ENCODE data around the gene SPTBN4.

SPTBN4 gene

DNA sequence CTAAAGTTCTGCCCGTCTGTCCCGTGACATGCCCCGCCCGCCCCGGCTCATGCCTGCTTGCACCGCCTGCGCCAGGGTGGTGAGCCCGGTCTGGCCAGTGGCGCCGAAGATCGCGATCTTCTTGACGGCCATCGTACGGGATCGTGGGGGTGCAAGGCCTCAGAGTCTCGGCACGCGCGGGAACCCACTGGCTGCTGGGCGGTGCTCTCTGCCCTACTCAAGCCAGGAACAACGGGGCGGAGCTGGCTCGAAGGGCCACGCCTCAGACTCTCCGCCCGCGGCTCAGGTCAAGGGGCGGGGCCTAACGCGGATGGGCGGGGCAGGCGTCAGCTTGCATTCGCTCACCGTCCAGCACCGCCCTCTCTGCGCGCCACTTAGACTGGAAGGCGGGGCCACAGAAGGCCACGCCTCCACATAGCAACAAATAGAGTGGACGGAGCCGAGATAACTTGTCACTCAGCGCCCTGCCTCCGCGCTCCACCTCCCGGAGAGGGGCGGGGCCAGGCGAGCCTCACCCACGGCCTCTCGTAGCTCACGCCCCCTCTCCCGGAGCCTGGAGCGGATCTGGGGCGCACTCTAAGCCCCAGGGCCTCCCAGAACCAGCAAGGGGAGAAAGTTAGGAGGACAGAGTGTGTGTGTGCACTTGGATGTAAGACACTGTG lies 1.1 kb upstream of the SPTBN4 start, which contains the start of gene BLVRB (continued):
- TF ChIP-seq ZNF302 (tag by site-specific recombination; IDR thresholded peaks at IDR 0.05; ENCODE audit: low read depth): no peak
- TF ChIP-seq TRIM28 (IDR thresholded peaks at IDR 0.05; ENCODE audit: borderline replicate concordance, low read length): no peak
- TF ChIP-seq IKZF3 (tag by site-specific recombination; IDR thresholded peaks at IDR 0.05): no peak
- no peak for TF ChIP-seq ZNF670 (tag by site-specific recombination; IDR thresholded peaks at IDR 0.05; ENCODE audit: low read depth)
- TF ChIP-seq ZNF561 (tag by site-specific recombination; IDR thresholded peaks at IDR 0.05; ENCODE audit: borderline replicate concordance): no peak; the same call in 1 of the 2 replicates
- TF ChIP-seq ZNF184 (tag by site-specific recombination; IDR thresholded peaks at IDR 0.05): no peak
- TF ChIP-seq SP2 (tag by site-specific recombination; IDR thresholded peaks at IDR 0.05): peak; percentile 100
- no peak for TF ChIP-seq ZNF521 (tag by site-specific recombination; IDR thresholded peaks at IDR 0.05)
- TF ChIP-seq FEZF1 (tag by site-specific recombination; IDR thresholded peaks at IDR 0.05): peak; percentile 73
- TF ChIP-seq OSR2 (tag by site-specific recombination; IDR thresholded peaks at IDR 0.05): no peak; the same call in 1 of the 2 replicates
- TF ChIP-seq BCL11A (tag by site-specific recombination; IDR thresholded peaks at IDR 0.05; ENCODE audit: low read depth): peak; percentile 90
- TF ChIP-seq ZNF112 (tag by site-specific recombination; IDR thresholded peaks at IDR 0.05): no peak
- TF ChIP-seq ZNF121 (tag by site-specific recombination; IDR thresholded peaks at IDR 0.05): no peak
- TF ChIP-seq, protein P1, sequence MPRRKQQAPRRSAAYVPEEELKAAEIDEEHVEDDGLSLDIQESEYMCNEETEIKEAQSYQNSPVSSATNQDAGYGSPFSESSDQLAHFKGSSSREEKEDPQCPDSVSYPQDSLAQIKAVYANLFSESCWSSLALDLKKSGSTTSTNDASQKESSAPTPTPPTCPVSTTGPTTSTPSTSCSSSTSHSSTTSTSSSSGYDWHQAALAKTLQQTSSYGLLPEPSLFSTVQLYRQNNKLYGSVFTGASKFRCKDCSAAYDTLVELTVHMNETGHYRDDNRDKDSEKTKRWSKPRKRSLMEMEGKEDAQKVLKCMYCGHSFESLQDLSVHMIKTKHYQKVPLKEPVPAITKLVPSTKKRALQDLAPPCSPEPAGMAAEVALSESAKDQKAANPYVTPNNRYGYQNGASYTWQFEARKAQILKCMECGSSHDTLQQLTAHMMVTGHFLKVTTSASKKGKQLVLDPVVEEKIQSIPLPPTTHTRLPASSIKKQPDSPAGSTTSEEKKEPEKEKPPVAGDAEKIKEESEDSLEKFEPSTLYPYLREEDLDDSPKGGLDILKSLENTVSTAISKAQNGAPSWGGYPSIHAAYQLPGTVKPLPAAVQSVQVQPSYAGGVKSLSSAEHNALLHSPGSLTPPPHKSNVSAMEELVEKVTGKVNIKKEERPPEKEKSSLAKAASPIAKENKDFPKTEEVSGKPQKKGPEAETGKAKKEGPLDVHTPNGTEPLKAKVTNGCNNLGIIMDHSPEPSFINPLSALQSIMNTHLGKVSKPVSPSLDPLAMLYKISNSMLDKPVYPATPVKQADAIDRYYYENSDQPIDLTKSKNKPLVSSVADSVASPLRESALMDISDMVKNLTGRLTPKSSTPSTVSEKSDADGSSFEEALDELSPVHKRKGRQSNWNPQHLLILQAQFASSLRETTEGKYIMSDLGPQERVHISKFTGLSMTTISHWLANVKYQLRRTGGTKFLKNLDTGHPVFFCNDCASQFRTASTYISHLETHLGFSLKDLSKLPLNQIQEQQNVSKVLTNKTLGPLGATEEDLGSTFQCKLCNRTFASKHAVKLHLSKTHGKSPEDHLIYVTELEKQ (tag by site-specific recombination; IDR thresholded peaks at IDR 0.05; ENCODE audit: borderline replicate concordance): no peak
- no peak for TF ChIP-seq ZNF776 (tag by site-specific recombination; IDR thresholded peaks at IDR 0.05; ENCODE audit: borderline replicate concordance)
- TF ChIP-seq, protein P2, sequence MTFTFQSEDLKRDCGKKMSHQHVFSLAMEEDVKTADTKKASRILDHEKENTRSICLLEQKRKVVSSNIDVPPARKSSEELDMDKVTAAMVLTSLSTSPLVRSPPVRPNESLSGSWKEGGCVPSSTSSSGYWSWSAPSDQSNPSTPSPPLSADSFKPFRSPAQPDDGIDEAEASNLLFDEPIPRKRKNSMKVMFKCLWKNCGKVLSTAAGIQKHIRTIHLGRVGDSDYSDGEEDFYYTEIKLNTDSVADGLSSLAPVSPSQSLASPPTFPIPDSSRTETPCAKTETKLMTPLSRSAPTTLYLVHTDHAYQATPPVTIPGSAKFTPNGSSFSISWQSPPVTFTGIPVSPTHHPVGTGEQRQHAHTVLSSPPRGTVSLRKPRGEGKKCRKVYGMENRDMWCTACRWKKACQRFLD (tag by site-specific recombination; IDR thresholded peaks at IDR 0.05): no peak
- TF ChIP-seq ZBTB17 (tag by site-specific recombination; IDR thresholded peaks at IDR 0.05): peak; percentile 81
- TF ChIP-seq PRDM1 (tag by site-specific recombination; IDR thresholded peaks at IDR 0.05): no peak
- no peak for TF ChIP-seq ZNF677 (tag by site-specific recombination; IDR thresholded peaks at IDR 0.05)
- no peak for TF ChIP-seq ZNF510 (tag by site-specific recombination; IDR thresholded peaks at IDR 0.05; ENCODE audit: insufficient replicate concordance)
- TF ChIP-seq ZNF280D (tag by site-specific recombination; IDR thresholded peaks at IDR 0.05): no peak
- no peak for TF ChIP-seq SETDB1 (IDR thresholded peaks at IDR 0.05; ENCODE audit: insufficient read length, low read length)
- TF ChIP-seq ZNF221 (tag by site-specific recombination; IDR thresholded peaks at IDR 0.05; ENCODE audit: borderline replicate concordance): no peak
- TF ChIP-seq ZXDB (tag by site-specific recombination; IDR thresholded peaks at IDR 0.05): 0 out of 2 replicates have a peak, but pooled peaks have one; percentile 2
- TF ChIP-seq ZNF560 (tag by site-specific recombination; IDR thresholded peaks at IDR 0.05; ENCODE audit: borderline replicate concordance): no peak
- TF ChIP-seq RBAK (tag by site-specific recombination; IDR thresholded peaks at IDR 0.05): no peak
- no peak for TF ChIP-seq ZNF350 (tag by site-specific recombination; IDR thresholded peaks at IDR 0.05)
- no peak for TF ChIP-seq ZNF155 (tag by site-specific recombination; IDR thresholded peaks at IDR 0.05)
- TF ChIP-seq, protein P3, sequence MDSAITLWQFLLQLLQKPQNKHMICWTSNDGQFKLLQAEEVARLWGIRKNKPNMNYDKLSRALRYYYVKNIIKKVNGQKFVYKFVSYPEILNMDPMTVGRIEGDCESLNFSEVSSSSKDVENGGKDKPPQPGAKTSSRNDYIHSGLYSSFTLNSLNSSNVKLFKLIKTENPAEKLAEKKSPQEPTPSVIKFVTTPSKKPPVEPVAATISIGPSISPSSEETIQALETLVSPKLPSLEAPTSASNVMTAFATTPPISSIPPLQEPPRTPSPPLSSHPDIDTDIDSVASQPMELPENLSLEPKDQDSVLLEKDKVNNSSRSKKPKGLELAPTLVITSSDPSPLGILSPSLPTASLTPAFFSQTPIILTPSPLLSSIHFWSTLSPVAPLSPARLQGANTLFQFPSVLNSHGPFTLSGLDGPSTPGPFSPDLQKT (IDR thresholded peaks at IDR 0.05; ENCODE audit: borderline replicate concordance, low read depth, low read length): no peak
- no peak for TF ChIP-seq ZNF48 (tag by site-specific recombination; IDR thresholded peaks at IDR 0.05)
- TF ChIP-seq ZBTB7A (tag by site-specific recombination; IDR thresholded peaks at IDR 0.05; ENCODE audit: low read depth): no peak
- peak; percentile 99 for TF ChIP-seq KLF8 (tag by site-specific recombination; IDR thresholded peaks at IDR 0.05)
- no peak for TF ChIP-seq ZNF544 (tag by site-specific recombination; IDR thresholded peaks at IDR 0.05)
- no peak for TF ChIP-seq WT1 (tag by site-specific recombination; IDR thresholded peaks at IDR 0.05)

Measured in HEK293 (cell line).